HG03457 (cell line): ENCODE measurements around the gene CNIH2.
"Not testable (repeated sequence)": the region's sequence is repeated elsewhere in the genome, so short reads cannot be mapped to it uniquely, and the experiment has no call there.

ENCODE experiments used
- ATAC-seq: cut with Tn5 transposase; IDR thresholded peaks from one replicate; pipeline ENCODE4 v1.9.1; 2021; ENCODE audit warnings: moderate number of reproducible peaks; ENCODE audit not compliant: unreplicated experiment

The CNIH2 gene

GRCh38 chr11:66277471-66278362, at the start of gene CNIH2:
TSS of gene CNIH2 (plus strand) at chr11:66278175. CDS start at chr11:66278457, 282 bp downstream.
- no peak for ATAC-seq

- ATAC-seq = no peak
Observed at GRCh38 chr11:66228521-66228920, 49.5 kb upstream of the CNIH2 start.

- ATAC-seq = no peak
Observed at GRCh38 chr11:66230156-66230555, 47.8 kb upstream of the CNIH2 start.

- no peak for ATAC-seq
Observed at GRCh38 chr11:66230978-66231377, 47.0 kb upstream of the CNIH2 start.

GRCh38 chr11:66231561-66231960, 46.4 kb upstream of the CNIH2 start:
- no peak for ATAC-seq

GRCh38 chr11:66232769-66233168, 45.2 kb upstream of the CNIH2 start:
- no peak for ATAC-seq

GRCh38 chr11:66233301-66233700, 44.7 kb upstream of the CNIH2 start:
- no peak for ATAC-seq

GRCh38 chr11:66235141-66235540, 42.8 kb upstream of the CNIH2 start:
- ATAC-seq = no peak

GRCh38 chr11:66237867-66238266, 40.1 kb upstream of the CNIH2 start:
- no peak for ATAC-seq

- no peak for ATAC-seq
Observed at GRCh38 chr11:66238786-66239413, 39.1 kb upstream of the CNIH2 start.

GRCh38 chr11:66239511-66239910, 38.5 kb upstream of the CNIH2 start:
- ATAC-seq = no peak

- no peak for ATAC-seq
Observed at GRCh38 chr11:66239998-66240780, 37.8 kb upstream of the CNIH2 start.

GRCh38 chr11:66240781-66241136, 37.2 kb upstream of the CNIH2 start:
- ATAC-seq = no peak

GRCh38 chr11:66242095-66242765, 35.7 kb upstream of the CNIH2 start:
- no peak for ATAC-seq

- ATAC-seq = no peak
Observed at GRCh38 chr11:66243782-66244535, 34.0 kb upstream of the CNIH2 start.

- ATAC-seq = no peak
Observed at GRCh38 chr11:66247295-66247694, 30.7 kb upstream of the CNIH2 start.

GRCh38 chr11:66247801-66248200, 30.2 kb upstream of the CNIH2 start:
- ATAC-seq = no peak

- ATAC-seq = no peak
Observed at GRCh38 chr11:66248903-66249302, 29.1 kb upstream of the CNIH2 start.

GRCh38 chr11:66251809-66252208, 26.2 kb upstream of the CNIH2 start:
- no peak for ATAC-seq

GRCh38 chr11:66253081-66253480, 24.9 kb upstream of the CNIH2 start:
- not testable (repeated sequence) for ATAC-seq
